ENCODE results near the gene SEC22A.

Gene SEC22A

GRCh38 chr3:123285931-123286307 is 84.2 kb downstream of the SEC22A start:
- no peaks in the 10 kb centered on the region for H3K79me2 ChIP-seq
- no peak overlapping the region for H3K9ac ChIP-seq
- no peaks in the 10 kb centered on the region for H3K9me3 ChIP-seq (ENCODE audit: control insufficient read depth, low read length)
- no peak for TF ChIP-seq CTCF (IDR thresholded peaks at IDR 0.05)
- H3K4me2 ChIP-seq (ENCODE audit: low read length) = no peak overlapping the region
- H2AFZ ChIP-seq = no peak overlapping the region
- H3K4me3 ChIP-seq (ENCODE audit: low read depth, low read length) = no peak overlapping the region
- H3K27ac ChIP-seq = no peak overlapping the region
- no peaks in the 10 kb centered on the region for H3K4me1 ChIP-seq
- H3K36me3 ChIP-seq (ENCODE audit: control insufficient read depth, insufficient read depth, low read length) = no peaks in the 10 kb centered on the region
- H3K27me3 ChIP-seq (ENCODE audit: control insufficient read depth, insufficient read depth, low read length) = no peaks in the 10 kb centered on the region

- Histone ChIP-seq H3K36me3 (ENCODE audit: control insufficient read depth, insufficient read depth, low read length) (no peaks in the 10 kb centered on the region), H3K4me3 (ENCODE audit: low read depth, low read length) (no peak overlapping the region), H2AFZ (no peak overlapping the region), H3K27me3 (ENCODE audit: control insufficient read depth, insufficient read depth, low read length) (no peaks in the 10 kb centered on the region), H3K4me2 (ENCODE audit: low read length) (no peak overlapping the region), H3K4me1 (no peaks in the 10 kb centered on the region), H3K27ac (no peak overlapping the region), H3K79me2 (no peaks in the 10 kb centered on the region), H3K9ac (no peak overlapping the region), H3K9me3 (ENCODE audit: control insufficient read depth, low read length) (no peaks in the 10 kb centered on the region)
- TF ChIP-seq CTCF (IDR thresholded peaks at IDR 0.05) = peak; percentile 37
Measured at GRCh38 chr3:123286308-123287023, 84.7 kb downstream of the SEC22A start.

- no peak overlapping the region for H2AFZ ChIP-seq
- H3K4me1 ChIP-seq = no peaks in the 10 kb centered on the region
- H3K9me3 ChIP-seq (ENCODE audit: control insufficient read depth, low read length) = no peaks in the 10 kb centered on the region
- no peak overlapping the region for H3K4me3 ChIP-seq (ENCODE audit: low read depth, low read length)
- H3K27ac ChIP-seq = no peak overlapping the region
- H3K27me3 ChIP-seq (ENCODE audit: control insufficient read depth, insufficient read depth, low read length) = no peaks in the 10 kb centered on the region
- H3K36me3 ChIP-seq (ENCODE audit: control insufficient read depth, insufficient read depth, low read length) = no peaks in the 10 kb centered on the region
- H3K9ac ChIP-seq = no peak overlapping the region
- H3K4me2 ChIP-seq (ENCODE audit: low read length) = no peak overlapping the region
- no peaks in the 10 kb centered on the region for H3K79me2 ChIP-seq
- TF ChIP-seq CTCF (IDR thresholded peaks at IDR 0.05) = no peak
Measured at GRCh38 chr3:123287051-123287961, 85.6 kb downstream of the SEC22A start.

GRCh38 chr3:123287962-123288302 is 86.2 kb downstream of the SEC22A start:
- Histone ChIP-seq H3K9me3 (ENCODE audit: control insufficient read depth, low read length) (no peaks in the 10 kb centered on the region), H2AFZ (no peak overlapping the region), H3K27ac (no peak overlapping the region), H3K4me3 (ENCODE audit: low read depth, low read length) (no peak overlapping the region), H3K27me3 (ENCODE audit: control insufficient read depth, insufficient read depth, low read length) (no peaks in the 10 kb centered on the region), H3K4me2 (ENCODE audit: low read length) (no peak overlapping the region), H3K36me3 (ENCODE audit: control insufficient read depth, insufficient read depth, low read length) (no peaks in the 10 kb centered on the region), H3K9ac (no peak overlapping the region), H3K4me1 (no peaks in the 10 kb centered on the region), H3K79me2 (no peaks in the 10 kb centered on the region)
- no peak for TF ChIP-seq CTCF (IDR thresholded peaks at IDR 0.05)
